Endothelial cell of umbilical vein (primary cell): ENCODE results near the gene TPT1. TPM values are rescaled to one million over a fixed set of nuclear protein-coding genes. Genes with fewer than 3 reads are reported as not detected.

Experiments used
- BruUV-seq: library from RNA; stranded (reverse); fragments of 400-500 nt; replicated peaks from 2 replicates; lab custom pipeline; 2021; lab: Mats Ljungman, UMichigan
- CTCF ChIA-PET: fragments of 300-600, 350-600 bp; sonication (Branson Sonifier 250); formaldehyde crosslinking; loops from one replicate; lab custom pipeline; 2021; ENCODE audit warnings: antibody characterized with exemption, inconsistent platforms; lab: Charles Lee
- POLR2A ChIA-PET: fragments of 300-600, 350-600 bp; sonication (Branson Sonifier 250); formaldehyde crosslinking; loops from one replicate; lab custom pipeline; 2021; ENCODE audit warnings: antibody characterized with exemption, inconsistent platforms; lab: Charles Lee
- DNase-seq: peaks from one replicate; pipeline ENCODE4 v3.0.0-alpha.2; 2011; ENCODE audit warnings: low read depth, low spot score
- FAIRE-seq: peaks from 2 replicates; lab custom pipeline; 2011; peaks lifted over from hg19 to GRCh38; lab: Jason Lieb, UNC
- H2AFZ ChIP-seq: 2 replicates; pipeline ENCODE4 v1.6.0; 2012; ENCODE audit warnings: low read depth, low read length, control low read depth, inconsistent platforms
- H3K27ac ChIP-seq: 2 replicates; pipeline ENCODE4 v1.5.1; 2011; ENCODE audit warnings: low read depth, mild to moderate bottlenecking, control low read depth, low read length, moderate library complexity; ENCODE audit not compliant: insufficient read depth
- H3K27me3 ChIP-seq, 2 experiments: 2 replicates each; pipeline versions ENCODE4 v1.6.0 to v1.6.1; 2011; ENCODE audit warnings: low read length in 2 of 2, mixed read lengths in 1 of 2; ENCODE audit not compliant: control insufficient read depth in 2 of 2, insufficient read depth in 2 of 2
- H3K36me3 ChIP-seq, 2 experiments: 2 replicates in 1 of 2; 3 replicates in 1 of 2; pipeline ENCODE4 v1.5.1; 2011; ENCODE audit warnings: low read length in 2 of 2, mild to moderate bottlenecking in 1 of 2, moderate library complexity in 1 of 2; ENCODE audit not compliant: control insufficient read depth in 2 of 2, insufficient read depth in 2 of 2; ENCODE audit errors: extremely low read depth in 1 of 2
- H3K4me1 ChIP-seq: 3 replicates; pipeline ENCODE4 v1.5.1; 2011; ENCODE audit warnings: mild to moderate bottlenecking, low read length; ENCODE audit not compliant: control insufficient read depth, insufficient read depth; ENCODE audit errors: extremely low read depth
- H3K4me2 ChIP-seq: 2 replicates; pipeline ENCODE4 v1.6.1; 2011; ENCODE audit warnings: low read length, control low read depth, mixed read lengths; ENCODE audit not compliant: insufficient read depth
- H3K4me3 ChIP-seq, 3 experiments: fragments of 200-600 bp in 1 of 3; sonication (generic), shearing (Covaris generic) in 1 of 3; replicated peaks in 1 of 3; 2 replicates each; pipeline ENCODE4 v1.5.1; 2011 to 2016; ENCODE audit warnings: control low read depth in 3 of 3, low read length in 3 of 3, mild to moderate bottlenecking in 2 of 3, inconsistent platforms in 1 of 3, low read depth in 1 of 3, moderate library complexity in 1 of 3; ENCODE audit not compliant: insufficient read depth in 1 of 3
- H3K79me2 ChIP-seq: 2 replicates; pipeline ENCODE4 v1.6.0; 2012; ENCODE audit warnings: low read length, inconsistent platforms; ENCODE audit not compliant: control insufficient read depth, insufficient read depth
- H3K9ac ChIP-seq: replicated peaks from 2 replicates; pipeline ENCODE3; 2011; ENCODE audit warnings: low read length, control low read depth; ENCODE audit not compliant: insufficient read depth; ENCODE audit errors: extremely low read depth
- H3K9me1 ChIP-seq: replicated peaks from 3 replicates; pipeline ENCODE4 v1.6.0; 2011; ENCODE audit warnings: mild to moderate bottlenecking, low read length; ENCODE audit not compliant: control insufficient read depth, insufficient read depth; ENCODE audit errors: extremely low read depth
- H3K9me3 ChIP-seq: replicated peaks from 2 replicates; pipeline ENCODE4 v1.5.1; 2012; ENCODE audit warnings: low read length, inconsistent platforms; ENCODE audit not compliant: control insufficient read depth, insufficient read depth
- H4K20me1 ChIP-seq: replicated peaks from 2 replicates; pipeline ENCODE3; 2011; ENCODE audit warnings: mild to moderate bottlenecking, low read length; ENCODE audit not compliant: control insufficient read depth, insufficient read depth; ENCODE audit errors: extremely low read depth
- CTCF ChIP-seq, 2 donors: IDR thresholded peaks; 1 replicate in 1 of 2; 2 replicates in 1 of 2; pipeline ENCODE4 v1.5.1; 2011; ENCODE audit warnings: low read length in 2 of 2, mild to moderate bottlenecking in 2 of 2, moderate library complexity in 2 of 2, control low read depth in 1 of 2, inconsistent platforms in 1 of 2, low read depth in 1 of 2; ENCODE audit not compliant: insufficient read depth in 1 of 2; ENCODE audit errors: extremely low read depth in 1 of 2
- EZH2 ChIP-seq: IDR thresholded peaks from 2 replicates; pipeline ENCODE4 v1.6.1; 2012; ENCODE audit warnings: borderline replicate concordance, low read depth, mild to moderate bottlenecking, moderate library complexity, low read length, inconsistent platforms; ENCODE audit not compliant: severe bottlenecking
- FOS ChIP-seq: IDR thresholded peaks from 2 replicates; pipeline ENCODE4 v1.6.1; 2011; ENCODE audit warnings: mild to moderate bottlenecking, low read length, moderate library complexity, borderline replicate concordance; ENCODE audit not compliant: insufficient read depth
- JUN ChIP-seq: IDR thresholded peaks from 2 replicates; pipeline ENCODE4 v1.6.1; 2011; ENCODE audit warnings: borderline replicate concordance, low read depth; ENCODE audit not compliant: insufficient read length, insufficient read depth
- MAX ChIP-seq: IDR thresholded peaks from 2 replicates; pipeline ENCODE4 v1.6.1; 2011; ENCODE audit not compliant: insufficient read depth, insufficient read length
- MYC ChIP-seq: IDR thresholded peaks from one replicate; pipeline ENCODE4 v1.6.1; 2011; ENCODE audit warnings: mild to moderate bottlenecking, low read depth, low read length
- POLR2A ChIP-seq: IDR thresholded peaks from 2 replicates; pipeline ENCODE4 v1.6.1; 2012; ENCODE audit warnings: low read depth, mild to moderate bottlenecking, control low read depth, low read length
- POLR2AphosphoS5 ChIP-seq: IDR thresholded peaks from 2 replicates; pipeline ENCODE4 v1.6.1; 2012; ENCODE audit warnings: low read depth, mild to moderate bottlenecking, control low read depth, low read length, moderate library complexity; ENCODE audit not compliant: insufficient read depth
- dilution Hi-C: fragments of 300-500 bp; cut with MboI; formaldehyde crosslinking; loops from one replicate; pipeline ENCODE4 v1.15.0; 2019; ENCODE audit warnings: low sequenced_read_pairs; ENCODE audit not compliant: extremely low pct_ligation_motif_present
- intact Hi-C: fragments of 100-400 bp; cut with micrococcal nuclease; formaldehyde crosslinking; loops from one replicate; pipeline ENCODE4 v1.10.0; 2022
- polyA plus RNA-seq, 4 experiments: library from polyadenylated mRNA; depleted of rRNA in 3 of 4; stranded (reverse) in 3 of 4; unstranded in 1 of 4; fragments of >200 nt; gene quantifications; 2 replicates each; pipeline versions ENCODE4 v1.2.1 to v1.2.3, GENCODE V29; 2011 to 2012; ENCODE audit warnings: missing spikeins in 1 of 4
- total RNA-seq: library from RNA; stranded (reverse); gene quantifications from 2 replicates; pipeline ENCODE4 v1.2.3, GENCODE V29; 2021

The TPT1 gene
- total and polyA plus RNA-seq, 2 donors (not counting 3 experiments of a cell fraction or from before 2014, with no cell fraction given), result 2,993 to 4,330 TPM

GRCh38 chr13:45325806-45326205, 15.2 kb downstream of the TPT1 start:
- dilution Hi-C loops, result no loop called here
- H3K27me3 ChIP-seq, result no peaks in the 10 kb centered on the region
- no peaks in the 10 kb centered on the region for H3K9me1 ChIP-seq
- H3K4me2 ChIP-seq, result no peak overlapping the region
- no peak overlapping the region for H3K4me3 ChIP-seq
- DNase-seq (peak; percentile 86), FAIRE-seq (peak; percentile 92)
- no peak overlapping the region for H3K9ac ChIP-seq
- no peaks in the 10 kb centered on the region for H3K36me3 ChIP-seq
- H4K20me1 ChIP-seq, result no peaks in the 10 kb centered on the region
- ChIA-PET POLR2A (interaction anchor here (1.1 to 1.3 kb wide), 2 partner anchors 15 to 16 kb away, joined by 3 to 4 read pairs; no protein-coding TSS in a partner anchor), CTCF (interaction anchor here (0.6 to 1.7 kb wide), 6 partner anchors 9 to 279 kb away, joined by 3 to 6 read pairs (median 4); partner anchors contain the start of gene TPT1)
- H2AFZ ChIP-seq, result no peak overlapping the region
- H3K79me2 ChIP-seq, result no peaks in the 10 kb centered on the region
- intact Hi-C loops, result loop anchor here (5.0 kb wide), 1 partner anchor 1089 kb away; no protein-coding TSS in a partner anchor
- TF ChIP-seq POLR2AphosphoS5, result peak; percentile 45
- no peak for TF ChIP-seq POLR2A
- peak; percentile 49 for TF ChIP-seq JUN
- peak; percentile 88 for TF ChIP-seq FOS
- no peaks in the 10 kb centered on the region for H3K9me3 ChIP-seq
- peaks cover 32% of the 10 kb centered on the region for H3K4me1 ChIP-seq
- H3K27ac ChIP-seq, result peak overlapping the region; percentile 31
- no TSS peak for BruUV-seq

- Histone ChIP-seq H4K20me1 (no peaks in the 10 kb centered on the region), H3K9me3 (no peaks in the 10 kb centered on the region), H3K4me3 (no peak overlapping the region), H3K79me2 (no peaks in the 10 kb centered on the region), H2AFZ (no peak overlapping the region), H3K36me3 (no peaks in the 10 kb centered on the region), H3K4me1 (peaks cover 11% of the 10 kb centered on the region), H3K4me2 (no peak overlapping the region), H3K27ac (no peak overlapping the region), H3K27me3 (no peaks in the 10 kb centered on the region), H3K9me1 (no peaks in the 10 kb centered on the region), H3K9ac (no peak overlapping the region)
- dilution Hi-C loops (no loop called here), intact Hi-C loops (no loop called here)
- ChIA-PET CTCF (interaction anchor here (1.1 to 1.6 kb wide), 3 partner anchors 8 to 274 kb away, joined by 3 to 5 read pairs (median 4); no protein-coding TSS in a partner anchor), POLR2A (interaction anchor here (0.9 kb wide), 1 partner anchor 9 kb away, joined by 3 read pairs; no protein-coding TSS in a partner anchor)
- DNase-seq (no peak), FAIRE-seq (no peak)
- TF ChIP-seq EZH2 (no peak), FOS (no peak), MAX (no peak), JUN (no peak), CTCF (IDR thresholded peaks at IDR 0.05; ENCODE audit: extremely low read depth in 1 of 2, insufficient read depth in 1 of 2, low read depth in 1 of 2, low read length in 2 of 2) (no peak), MYC (no peak), POLR2A (no peak), POLR2AphosphoS5 (no peak)
- BruUV-seq, result no TSS peak
Observed at GRCh38 chr13:45320876-45321629, 19.9 kb downstream of the TPT1 start.
